MM.1S (cell line): ENCODE measurements around the gene GPR139.

Experiments used
- DNase-seq: peaks from one replicate; pipeline ENCODE4 v3.0.0-alpha.2; 2015
- H2AFZ ChIP-seq: fragments of 300-600 bp; sonication (generic); 2 replicates; pipeline ENCODE4 v1.6.0; 2016; ENCODE audit warnings: antibody characterized with exemption, low read length
- H3F3A ChIP-seq: fragments of 300-600 bp; sonication (generic); 2 replicates; pipeline ENCODE4 v1.6.1; 2016; ENCODE audit warnings: mild to moderate bottlenecking, antibody characterized with exemption, low read length, moderate library complexity, mixed read lengths; ENCODE audit not compliant: insufficient read depth
- H3K27ac ChIP-seq: fragments of 300-600 bp; sonication (generic); 2 replicates; pipeline ENCODE4 v1.5.1; 2016; ENCODE audit warnings: mild to moderate bottlenecking, low read length
- H3K27me3 ChIP-seq: fragments of 300-600 bp; sonication (generic); replicated peaks from 2 replicates; pipeline ENCODE4 v1.6.0; 2016; ENCODE audit warnings: low read length; ENCODE audit not compliant: insufficient read depth
- H3K36me3 ChIP-seq: fragments of 300-600 bp; sonication (generic); replicated peaks from 2 replicates; pipeline ENCODE4 v1.6.1; 2016; ENCODE audit warnings: mild to moderate bottlenecking, low read length, mixed read lengths; ENCODE audit not compliant: insufficient read depth
- H3K4me1 ChIP-seq: fragments of 300-600 bp; sonication (generic); 2 replicates; pipeline ENCODE4 v1.6.1; 2016; ENCODE audit warnings: low read length, mixed read lengths
- H3K4me2 ChIP-seq: fragments of 300-600 bp; sonication (generic); 2 replicates; pipeline ENCODE4 v1.6.0; 2016; ENCODE audit warnings: low read depth, low read length
- H3K4me3 ChIP-seq: fragments of 300-600 bp; sonication (generic); 2 replicates; pipeline ENCODE4 v1.5.1; 2016; ENCODE audit warnings: low read length, mixed read lengths
- H3K79me2 ChIP-seq: fragments of 300-600 bp; sonication (generic); 2 replicates; pipeline ENCODE4 v1.6.1; 2016; ENCODE audit warnings: mixed run types, low read length, mixed read lengths
- H3K9ac ChIP-seq: fragments of 300-600 bp; sonication (generic); 2 replicates; pipeline ENCODE4 v1.6.1; 2016; ENCODE audit warnings: low read length, mixed read lengths
- H3K9me2 ChIP-seq: fragments of 300-600 bp; sonication (generic); replicated peaks from 2 replicates; pipeline ENCODE4 v1.6.1; 2016; ENCODE audit warnings: mild to moderate bottlenecking, low read length, mixed read lengths; ENCODE audit not compliant: insufficient read depth
- H3K9me3 ChIP-seq: fragments of 300-600 bp; sonication (generic); replicated peaks from 2 replicates; pipeline ENCODE4 v1.6.1; 2016; ENCODE audit warnings: mild to moderate bottlenecking, low read length, mixed read lengths; ENCODE audit not compliant: insufficient read depth
- H4K20me1 ChIP-seq: fragments of 300-600 bp; sonication (generic); 2 replicates; pipeline ENCODE4 v1.6.1; 2016; ENCODE audit warnings: mild to moderate bottlenecking, low read length, moderate library complexity, mixed read lengths; ENCODE audit not compliant: insufficient read depth
- EZH2 ChIP-seq: fragments of 300-600 bp; sonication (generic); optimal IDR thresholded peaks from 2 replicates; pipeline ENCODE3; 2017; ENCODE audit warnings: low read depth, mild to moderate bottlenecking, antibody characterized with exemption, low read length, mixed read lengths
- EZH2phosphoT487 ChIP-seq: fragments of 300-600 bp; sonication (generic); IDR thresholded peaks from 2 replicates; pipeline ENCODE4 v1.6.1; 2018; ENCODE audit warnings: antibody characterized with exemption, low read length
- TF ChIP-seq, protein P1 (sequence below): fragments of 300-600 bp; sonication (generic); IDR thresholded peaks from 2 replicates; pipeline ENCODE4 v1.5.1; 2016; ENCODE audit warnings: antibody characterized with exemption, low read length, mixed read lengths

Gene GPR139

DNA sequence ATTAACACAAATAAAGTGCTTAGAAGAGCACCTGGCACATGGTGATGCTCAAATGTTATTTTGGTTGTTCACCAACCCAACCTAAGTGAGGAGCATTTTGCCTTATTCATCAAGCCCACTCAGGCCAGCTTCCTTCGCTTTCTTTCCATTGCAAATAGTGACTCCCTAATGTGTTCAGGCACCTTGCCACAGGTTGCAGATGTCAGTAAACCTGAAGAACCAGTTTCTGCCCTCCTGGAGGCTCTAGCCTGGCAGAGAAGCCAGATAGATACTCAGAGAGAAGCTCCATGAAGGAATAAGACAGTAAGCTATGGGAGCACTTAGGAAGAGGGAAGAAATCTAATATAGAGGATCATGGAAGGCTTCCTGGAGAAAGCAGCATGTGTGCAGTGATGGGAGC is 23.9 kb downstream of the GPR139 start:
- no peaks in the 10 kb centered on the region for H3F3A ChIP-seq
- H3K79me2 ChIP-seq = no peaks in the 10 kb centered on the region
- H3K4me3 ChIP-seq = no peak overlapping the region
- no peak overlapping the region for H3K9ac ChIP-seq
- no peak overlapping the region for H3K4me2 ChIP-seq
- H2AFZ ChIP-seq = no peak overlapping the region
- no peak overlapping the region for H3K27ac ChIP-seq
- no peak for TF ChIP-seq EZH2
- TF ChIP-seq, protein P1, sequence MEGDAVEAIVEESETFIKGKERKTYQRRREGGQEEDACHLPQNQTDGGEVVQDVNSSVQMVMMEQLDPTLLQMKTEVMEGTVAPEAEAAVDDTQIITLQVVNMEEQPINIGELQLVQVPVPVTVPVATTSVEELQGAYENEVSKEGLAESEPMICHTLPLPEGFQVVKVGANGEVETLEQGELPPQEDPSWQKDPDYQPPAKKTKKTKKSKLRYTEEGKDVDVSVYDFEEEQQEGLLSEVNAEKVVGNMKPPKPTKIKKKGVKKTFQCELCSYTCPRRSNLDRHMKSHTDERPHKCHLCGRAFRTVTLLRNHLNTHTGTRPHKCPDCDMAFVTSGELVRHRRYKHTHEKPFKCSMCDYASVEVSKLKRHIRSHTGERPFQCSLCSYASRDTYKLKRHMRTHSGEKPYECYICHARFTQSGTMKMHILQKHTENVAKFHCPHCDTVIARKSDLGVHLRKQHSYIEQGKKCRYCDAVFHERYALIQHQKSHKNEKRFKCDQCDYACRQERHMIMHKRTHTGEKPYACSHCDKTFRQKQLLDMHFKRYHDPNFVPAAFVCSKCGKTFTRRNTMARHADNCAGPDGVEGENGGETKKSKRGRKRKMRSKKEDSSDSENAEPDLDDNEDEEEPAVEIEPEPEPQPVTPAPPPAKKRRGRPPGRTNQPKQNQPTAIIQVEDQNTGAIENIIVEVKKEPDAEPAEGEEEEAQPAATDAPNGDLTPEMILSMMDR = no peak
- TF ChIP-seq EZH2phosphoT487 = no peak
- H3K4me1 ChIP-seq = no peaks in the 10 kb centered on the region
- no peaks in the 10 kb centered on the region for H3K36me3 ChIP-seq
- no peaks in the 10 kb centered on the region for H3K9me3 ChIP-seq
- DNase-seq = no peak
- H4K20me1 ChIP-seq = no peaks in the 10 kb centered on the region
- no peaks in the 10 kb centered on the region for H3K27me3 ChIP-seq
- no peaks in the 10 kb centered on the region for H3K9me2 ChIP-seq

DNA sequence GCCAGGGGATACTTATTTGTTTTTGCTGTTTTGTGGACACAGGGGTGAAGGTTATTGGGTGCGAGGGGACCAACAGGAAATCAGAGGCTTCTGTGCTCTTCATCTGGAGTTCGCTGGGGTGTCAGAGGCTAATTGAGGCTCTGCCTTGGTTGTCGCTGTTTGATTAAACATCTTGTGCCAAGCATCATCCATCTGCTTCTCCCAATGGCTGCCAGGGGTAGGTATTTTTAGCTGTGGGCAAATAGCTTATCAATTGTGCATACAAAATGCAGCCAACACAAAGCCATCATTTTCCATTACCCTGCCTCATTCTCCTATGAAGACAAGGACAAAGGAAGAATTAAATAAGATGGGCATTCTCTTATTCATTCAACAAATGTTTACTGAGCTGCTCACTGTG is 27.8 kb downstream of the GPR139 start:
- no peaks in the 10 kb centered on the region for H3K4me1 ChIP-seq
- H3K79me2 ChIP-seq = no peaks in the 10 kb centered on the region
- no peaks in the 10 kb centered on the region for H3K27me3 ChIP-seq
- H3K9me2 ChIP-seq = no peaks in the 10 kb centered on the region
- TF ChIP-seq, protein P1 = no peak
- no peak for TF ChIP-seq EZH2
- H3K9me3 ChIP-seq = no peaks in the 10 kb centered on the region
- H3F3A ChIP-seq = no peaks in the 10 kb centered on the region
- H3K4me2 ChIP-seq = no peak overlapping the region
- H3K36me3 ChIP-seq = no peaks in the 10 kb centered on the region
- no peak for DNase-seq
- H3K9ac ChIP-seq = no peak overlapping the region
- H3K27ac ChIP-seq = no peak overlapping the region
- no peak overlapping the region for H3K4me3 ChIP-seq
- H4K20me1 ChIP-seq = no peaks in the 10 kb centered on the region
- H2AFZ ChIP-seq = no peak overlapping the region

DNA sequence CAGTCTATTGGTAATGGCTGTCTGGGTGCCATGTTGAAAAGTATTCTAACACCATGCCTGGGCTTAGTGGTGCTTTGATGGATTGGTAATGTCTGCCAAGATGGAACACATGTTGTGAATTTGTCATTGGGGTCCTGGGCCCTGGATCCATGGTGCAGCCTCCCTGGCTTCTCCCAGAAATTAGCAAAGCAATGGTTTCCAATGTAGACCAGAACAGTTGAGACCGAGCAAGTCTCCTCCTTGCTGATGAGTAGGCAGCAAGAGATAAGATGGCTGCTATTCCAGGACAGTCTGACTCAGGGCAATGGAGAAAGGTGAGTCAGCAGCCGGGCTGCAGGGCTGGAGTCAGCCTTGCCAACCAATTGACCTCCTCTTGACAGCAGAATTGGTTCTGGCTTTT is 30.8 kb downstream of the GPR139 start:
- H3K9ac ChIP-seq = no peak overlapping the region
- TF ChIP-seq EZH2 = no peak
- no peak for TF ChIP-seq EZH2phosphoT487
- TF ChIP-seq, protein P1 = no peak
- no peaks in the 10 kb centered on the region for H3K27me3 ChIP-seq
- H2AFZ ChIP-seq = no peak overlapping the region
- no peak overlapping the region for H3K27ac ChIP-seq
- no peak for DNase-seq
- H3K4me3 ChIP-seq = no peak overlapping the region
- H3K4me2 ChIP-seq = no peak overlapping the region
- H3K79me2 ChIP-seq = no peaks in the 10 kb centered on the region
- H3K9me3 ChIP-seq = no peaks in the 10 kb centered on the region
- H4K20me1 ChIP-seq = no peaks in the 10 kb centered on the region
- no peaks in the 10 kb centered on the region; the same call in 1 of the 2 replicates for H3F3A ChIP-seq
- H3K36me3 ChIP-seq = no peaks in the 10 kb centered on the region
- no peaks in the 10 kb centered on the region for H3K9me2 ChIP-seq
- H3K4me1 ChIP-seq = no peaks in the 10 kb centered on the region
